ENCODE data around the gene SLCO3A1.
A peak's percentile ranks its signal among the peaks of the same experiment; 100 is the strongest.

- TF ChIP-seq POLR2A (IDR thresholded peaks at IDR 0.05) (no peak), CTCF (IDR thresholded peaks at IDR 0.05) (peak; percentile 59 to 80 (median 68))
Measured at GRCh38 chr15:92077353-92078085, 224.0 kb downstream of the SLCO3A1 start.

Measured in transverse colon (tissue), 3 donors.